Adrenal gland (tissue), 5 donors: ENCODE results near the gene C10orf105.

ENCODE experiments used
- POLR2A ChIP-seq, 2 donors: fragments of 450-650 bp; IDR thresholded peaks; one replicate each; pipeline ENCODE4 v1.6.1; 2017; ENCODE audit warnings: antibody characterized with exemption in 2 of 2, mild to moderate bottlenecking in 2 of 2, moderate library complexity in 1 of 2
- TF ChIP-seq, protein P1 (sequence below), 6 experiments: fragments of 450-650 bp in 4 of 6; fragments of 200-600 bp in 2 of 6; sonication (generic) in 1 of 6; IDR thresholded peaks; 1 replicate in 5 of 6; 2 replicates in 1 of 6; pipeline versions ENCODE4 v1.5.1 to v1.8.0; 2016 to 2021; ENCODE audit warnings: antibody characterized with exemption in 6 of 6, mild to moderate bottlenecking in 2 of 6, moderate library complexity in 1 of 6
- donor health status: DM: no; HTN: no; CAD: no.

DNA sequence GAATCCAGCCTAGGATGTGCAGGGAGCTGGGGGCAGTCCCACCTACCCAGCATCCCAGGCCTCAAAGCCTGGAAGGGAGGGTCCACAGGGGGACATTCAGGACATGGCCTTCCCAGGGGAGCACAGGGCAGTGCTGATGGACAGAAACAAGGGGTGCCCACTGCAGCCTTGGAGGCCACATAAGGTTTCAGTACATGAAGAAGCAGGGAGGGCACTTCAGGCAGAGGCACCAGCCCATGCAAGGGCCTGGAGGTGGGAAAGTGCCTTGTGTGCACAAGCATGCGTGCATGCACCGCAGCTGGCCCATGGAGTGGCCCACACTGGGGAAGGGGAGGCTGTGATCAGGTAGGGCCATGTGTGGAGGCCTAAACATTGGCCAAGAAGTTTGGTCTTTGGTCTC, 9.1 kb downstream of the C10orf105 start:
- TF ChIP-seq, protein P1, sequence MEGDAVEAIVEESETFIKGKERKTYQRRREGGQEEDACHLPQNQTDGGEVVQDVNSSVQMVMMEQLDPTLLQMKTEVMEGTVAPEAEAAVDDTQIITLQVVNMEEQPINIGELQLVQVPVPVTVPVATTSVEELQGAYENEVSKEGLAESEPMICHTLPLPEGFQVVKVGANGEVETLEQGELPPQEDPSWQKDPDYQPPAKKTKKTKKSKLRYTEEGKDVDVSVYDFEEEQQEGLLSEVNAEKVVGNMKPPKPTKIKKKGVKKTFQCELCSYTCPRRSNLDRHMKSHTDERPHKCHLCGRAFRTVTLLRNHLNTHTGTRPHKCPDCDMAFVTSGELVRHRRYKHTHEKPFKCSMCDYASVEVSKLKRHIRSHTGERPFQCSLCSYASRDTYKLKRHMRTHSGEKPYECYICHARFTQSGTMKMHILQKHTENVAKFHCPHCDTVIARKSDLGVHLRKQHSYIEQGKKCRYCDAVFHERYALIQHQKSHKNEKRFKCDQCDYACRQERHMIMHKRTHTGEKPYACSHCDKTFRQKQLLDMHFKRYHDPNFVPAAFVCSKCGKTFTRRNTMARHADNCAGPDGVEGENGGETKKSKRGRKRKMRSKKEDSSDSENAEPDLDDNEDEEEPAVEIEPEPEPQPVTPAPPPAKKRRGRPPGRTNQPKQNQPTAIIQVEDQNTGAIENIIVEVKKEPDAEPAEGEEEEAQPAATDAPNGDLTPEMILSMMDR (IDR thresholded peaks at IDR 0.05), result no peak
- TF ChIP-seq POLR2A (IDR thresholded peaks at IDR 0.05), result no peak
